DOHH2 (cell line): Measurements from ENCODE around the gene CDH18.

Experiments used
- CTCF ChIP-seq: fragments of 200-600 bp; sonication (generic); IDR thresholded peaks from one replicate; pipeline ENCODE4 v1.5.1; 2014; ENCODE audit warnings: antibody characterized with exemption, mild to moderate bottlenecking, low read depth, low read length; ENCODE audit not compliant: poor library complexity, severe bottlenecking
- EZH2phosphoT487 ChIP-seq: fragments of 200-600 bp; sonication (generic); IDR thresholded peaks from 2 replicates; pipeline ENCODE4 v1.6.1; 2017; ENCODE audit warnings: borderline replicate concordance, mild to moderate bottlenecking, antibody characterized with exemption, low read length, moderate library complexity, mixed read lengths

- TF ChIP-seq CTCF (no peak), EZH2phosphoT487 (no peak)
These were observed 491.9 kb downstream of the CDH18 start for GRCh38 chr5:19496056-19496455.
